Measurements from ENCODE around the gene BBS5.
"Not testable (repeated sequence)": the region's sequence is repeated elsewhere in the genome, so short reads cannot be mapped to it uniquely, and the experiment has no call there.

The BBS5 gene

GRCh38 chr2:169486487-169486886 lies 7.2 kb downstream of the BBS5 start:
- DNase-seq (ENCODE audit: low read depth), result no peak

GRCh38 chr2:169490834-169491233 lies 11.5 kb downstream of the BBS5 start:
- no peak for DNase-seq (ENCODE audit: low read depth)

- DNase-seq (ENCODE audit: low read depth), result no peak
Observed at GRCh38 chr2:169491378-169491777, 12.1 kb downstream of the BBS5 start.

DNA sequence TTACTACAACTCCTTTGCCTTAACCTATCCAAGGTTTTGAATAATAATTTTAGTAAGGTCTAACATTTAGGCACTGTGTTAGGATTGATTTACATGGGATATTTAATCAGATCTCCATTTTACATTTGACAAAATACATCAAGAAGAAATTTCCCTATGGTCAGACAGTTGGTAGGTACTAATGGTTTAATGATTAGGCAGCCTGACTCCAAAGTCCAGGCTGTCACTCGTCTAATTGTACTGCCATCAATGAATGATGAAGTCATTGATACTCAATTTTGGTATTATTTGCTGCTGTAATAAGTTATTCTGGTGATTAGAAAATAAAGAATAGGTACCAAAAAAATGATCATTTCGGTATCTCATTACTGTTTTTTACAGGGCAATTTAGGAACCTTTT lies 14.1 kb downstream of the BBS5 start:
- DNase-seq (ENCODE audit: low read depth), result no peak

DNA sequence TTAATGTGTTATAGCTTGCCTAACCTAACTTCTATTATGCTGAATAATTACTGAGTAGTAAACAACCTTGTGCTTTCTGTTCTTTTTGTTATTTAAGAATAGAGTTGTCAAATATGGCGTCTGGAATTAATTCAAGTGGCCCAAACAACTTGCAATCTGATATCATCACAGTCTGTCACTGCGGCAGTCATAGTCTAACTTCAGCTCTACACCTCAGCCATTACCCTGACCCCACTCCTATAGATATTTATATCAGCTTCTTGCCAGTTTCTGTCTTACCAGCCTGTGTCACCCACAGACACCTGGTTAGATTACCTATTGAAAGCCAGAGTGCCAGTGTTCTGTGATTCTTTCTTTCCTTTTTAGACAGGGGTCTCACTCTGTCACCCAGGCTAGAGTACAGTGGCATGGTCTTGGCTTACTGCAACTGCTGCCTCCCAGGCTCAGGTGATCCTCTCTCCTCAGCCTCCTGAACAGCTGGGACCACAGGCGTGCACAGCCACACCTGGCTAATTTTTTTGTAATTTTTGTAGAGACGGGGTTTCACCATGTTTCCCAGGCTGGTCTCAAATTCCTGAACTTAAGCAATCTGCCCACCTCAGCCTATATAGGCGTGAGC lies 16.1 kb downstream of the BBS5 start:
- no peak for DNase-seq (ENCODE audit: low read depth)

DNA sequence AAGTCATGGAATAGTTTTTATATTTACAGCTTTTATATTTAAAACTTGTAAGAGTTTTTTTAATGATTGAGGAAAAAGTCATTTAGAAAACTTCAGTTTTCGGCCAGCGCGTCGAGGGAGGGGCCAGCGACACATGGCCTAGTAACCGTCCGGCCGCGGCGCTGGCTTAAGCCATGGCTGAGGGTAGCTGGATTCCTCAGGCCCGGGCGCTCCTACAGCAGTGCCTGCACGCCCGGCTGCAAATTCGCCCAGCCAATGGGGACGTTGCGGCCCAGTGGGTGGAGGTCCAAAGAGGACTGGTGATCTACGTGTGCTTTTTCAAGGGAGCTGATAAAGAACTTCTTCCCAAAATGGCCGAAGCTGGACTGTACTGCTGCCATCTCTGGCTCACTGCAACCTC lies 25.4 kb downstream of the BBS5 start:
- DNase-seq (ENCODE audit: low read depth), result no peak

DNA sequence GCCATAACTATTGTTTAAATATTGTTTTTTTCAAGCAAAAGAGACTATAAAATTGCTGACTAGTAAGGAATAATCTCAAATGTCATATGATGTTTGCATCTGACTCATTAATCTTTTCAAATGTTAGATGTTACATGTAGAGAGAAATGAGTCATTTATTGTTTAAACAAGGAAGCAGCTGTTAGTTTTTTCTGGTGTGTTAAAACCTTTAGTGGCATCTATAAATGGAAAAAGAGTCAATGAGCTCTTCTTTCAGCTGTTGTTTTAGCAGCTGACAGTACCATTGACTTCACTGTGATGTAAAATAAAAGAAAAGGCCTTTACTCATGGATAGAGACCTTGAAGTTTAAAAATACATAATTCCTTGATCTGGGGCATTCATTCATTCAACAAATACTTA lies 28.4 kb downstream of the BBS5 start:
- DNase-seq (ENCODE audit: low read depth), result no peak

GRCh38 chr2:169509298-169509885 lies 30.1 kb downstream of the BBS5 start, which contains the start of gene KLHL41:
KLHL41 (plus strand) TSS chr2:169509702; CDS start chr2:169509779, 77 bp downstream.
- no peak for DNase-seq (ENCODE audit: low read depth)

DNA sequence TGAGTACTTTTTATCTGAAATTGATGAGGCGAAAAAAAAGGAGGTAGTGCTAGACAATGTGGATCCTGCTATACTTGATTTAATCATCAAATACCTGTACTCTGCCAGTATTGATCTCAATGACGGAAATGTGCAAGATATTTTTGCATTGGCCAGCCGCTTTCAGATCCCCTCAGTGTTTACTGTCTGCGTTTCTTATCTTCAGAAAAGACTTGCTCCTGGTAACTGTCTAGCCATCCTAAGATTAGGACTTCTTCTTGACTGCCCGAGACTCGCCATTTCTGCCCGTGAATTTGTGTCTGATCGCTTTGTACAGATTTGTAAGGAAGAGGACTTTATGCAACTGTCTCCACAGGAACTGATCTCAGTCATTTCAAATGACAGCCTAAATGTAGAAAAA lies 30.7 kb downstream of the BBS5 start:
- no peak for DNase-seq (ENCODE audit: low read depth)

DNA sequence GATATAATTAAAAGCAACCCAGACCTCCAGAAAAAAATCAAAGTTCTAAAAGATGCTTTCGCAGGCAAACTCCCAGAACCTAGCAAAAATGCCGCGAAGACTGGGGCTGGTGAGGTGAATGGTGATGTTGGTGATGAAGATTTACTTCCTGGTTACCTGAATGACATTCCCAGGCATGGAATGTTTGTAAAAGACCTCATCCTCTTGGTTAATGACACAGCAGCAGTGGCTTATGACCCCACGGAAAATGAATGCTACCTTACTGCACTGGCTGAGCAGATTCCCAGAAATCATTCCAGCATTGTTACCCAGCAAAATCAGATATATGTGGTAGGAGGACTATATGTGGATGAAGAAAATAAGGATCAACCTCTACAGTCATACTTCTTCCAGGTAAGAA lies 31.2 kb downstream of the BBS5 start:
- no peak for DNase-seq (ENCODE audit: low read depth)

DNA sequence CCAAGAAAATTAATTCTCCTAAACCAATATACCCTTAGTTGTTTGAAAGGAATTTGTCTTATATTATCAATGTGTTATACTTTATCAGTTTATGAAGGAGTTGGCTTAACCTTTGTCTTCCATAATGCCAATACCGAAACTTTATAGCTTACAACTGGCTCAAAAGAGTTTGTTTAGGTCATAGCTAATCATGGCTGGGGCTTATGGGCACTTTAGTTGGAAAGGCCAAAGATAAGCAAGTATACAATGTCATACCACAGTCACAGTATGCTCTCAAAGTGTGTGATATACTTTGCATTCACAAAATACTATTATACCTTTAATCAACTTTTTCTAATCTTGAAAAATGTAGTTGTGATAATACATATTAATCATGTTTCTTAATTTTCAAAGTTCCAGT lies 32.5 kb downstream of the BBS5 start:
- DNase-seq (ENCODE audit: low read depth), result no peak

GRCh38 chr2:169512525-169512924 lies 33.2 kb downstream of the BBS5 start:
- DNase-seq (ENCODE audit: low read depth), result no peak

DNA sequence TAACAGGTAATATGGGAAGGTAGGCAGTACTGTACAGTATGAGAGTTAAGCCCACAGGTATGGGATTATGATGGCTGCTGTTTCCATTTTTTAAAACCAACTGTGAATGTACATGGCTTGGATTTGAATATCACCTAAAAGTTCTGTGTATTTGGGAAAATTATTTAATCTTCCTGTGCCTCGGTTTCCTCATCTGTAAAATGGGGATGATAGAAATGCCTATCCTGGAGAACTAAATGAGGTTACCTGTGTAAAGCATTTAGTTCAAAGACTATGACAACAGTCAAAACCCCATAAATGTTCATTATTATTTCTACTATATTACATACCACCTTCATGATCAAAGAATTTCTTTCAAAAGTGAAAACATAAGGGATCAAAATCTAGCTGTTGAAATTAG lies 33.8 kb downstream of the BBS5 start:
- DNase-seq (ENCODE audit: low read depth), result no peak

GRCh38 chr2:169513926-169514325 lies 34.6 kb downstream of the BBS5 start:
- no peak for DNase-seq (ENCODE audit: low read depth)

DNA sequence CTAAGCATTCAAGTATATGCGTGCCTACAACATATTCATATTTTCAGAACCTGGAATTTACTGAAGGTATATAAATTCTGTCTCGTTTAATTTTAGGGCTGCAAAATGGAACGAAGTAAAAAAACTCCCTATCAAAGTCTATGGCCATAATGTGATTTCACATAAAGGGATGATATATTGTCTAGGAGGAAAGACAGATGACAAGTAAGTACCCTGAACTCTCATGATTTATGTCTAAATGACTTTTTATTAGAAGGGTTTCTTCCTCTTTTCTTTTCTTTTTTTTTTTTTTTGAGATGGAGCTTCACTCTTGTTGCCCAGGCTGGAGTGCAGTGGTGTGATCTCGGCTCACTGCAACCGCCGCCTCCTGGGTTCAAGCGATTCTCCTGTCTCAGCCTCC lies 35.5 kb downstream of the BBS5 start:
- not testable (repeated sequence) for DNase-seq (ENCODE audit: low read depth)

DNA sequence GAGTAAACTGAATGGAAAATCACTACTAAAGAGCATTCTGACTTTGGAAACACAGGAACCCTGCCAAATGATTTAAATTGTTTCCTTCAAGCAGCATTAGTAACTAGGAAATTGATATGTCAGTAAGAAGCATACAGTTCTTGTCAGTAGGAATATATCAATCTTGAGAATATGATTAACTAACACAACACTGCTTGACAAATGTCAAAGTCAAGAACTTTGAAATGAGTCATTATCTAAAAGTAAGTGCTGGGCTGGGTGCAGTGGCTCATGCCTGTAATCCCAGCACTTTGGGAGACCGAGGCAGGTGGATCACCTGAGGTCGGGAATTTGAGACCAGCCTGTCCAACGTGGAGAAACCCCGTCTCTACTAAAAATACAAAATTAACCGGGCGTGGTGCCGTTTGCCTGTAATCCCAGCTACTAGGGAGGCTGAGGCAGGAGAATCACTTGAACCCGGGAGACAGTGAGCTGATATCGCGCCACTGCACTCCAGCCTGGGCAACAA lies 37.2 kb downstream of the BBS5 start:
- not testable (repeated sequence) for DNase-seq (ENCODE audit: low read depth)

- no peak for DNase-seq (ENCODE audit: low read depth)
Observed at GRCh38 chr2:169520896-169521295, 41.6 kb downstream of the BBS5 start.

DNA sequence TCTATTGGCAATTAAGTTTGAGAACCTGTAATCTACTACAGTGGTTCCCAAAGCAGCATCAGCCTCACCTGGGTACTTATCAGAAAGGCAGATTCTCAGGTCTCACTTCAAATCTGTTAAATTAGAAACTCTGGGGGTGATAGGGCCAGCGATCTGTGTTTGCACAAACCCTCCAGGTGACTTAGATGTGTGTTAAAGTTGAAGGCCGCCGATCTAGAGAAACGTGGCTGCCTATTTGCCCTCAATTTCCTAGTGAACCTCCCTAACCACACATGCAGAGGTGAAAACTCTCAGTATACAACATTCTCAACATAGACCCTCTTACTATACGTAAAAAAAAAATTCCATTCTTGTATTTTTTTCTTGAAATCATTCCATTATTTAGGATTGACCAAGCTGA lies 44.4 kb downstream of the BBS5 start:
- no peak for DNase-seq (ENCODE audit: low read depth)

- DNase-seq (ENCODE audit: low read depth), result no peak
Observed at GRCh38 chr2:169525434-169525833, 46.1 kb downstream of the BBS5 start.

GRCh38 chr2:169526451-169526850 lies 47.2 kb downstream of the BBS5 start:
- DNase-seq (ENCODE audit: low read depth), result no peak

GRCh38 chr2:169528271-169528701 lies 49.0 kb downstream of the BBS5 start:
- peak; percentile 72 for DNase-seq (ENCODE audit: low read depth)

DNA sequence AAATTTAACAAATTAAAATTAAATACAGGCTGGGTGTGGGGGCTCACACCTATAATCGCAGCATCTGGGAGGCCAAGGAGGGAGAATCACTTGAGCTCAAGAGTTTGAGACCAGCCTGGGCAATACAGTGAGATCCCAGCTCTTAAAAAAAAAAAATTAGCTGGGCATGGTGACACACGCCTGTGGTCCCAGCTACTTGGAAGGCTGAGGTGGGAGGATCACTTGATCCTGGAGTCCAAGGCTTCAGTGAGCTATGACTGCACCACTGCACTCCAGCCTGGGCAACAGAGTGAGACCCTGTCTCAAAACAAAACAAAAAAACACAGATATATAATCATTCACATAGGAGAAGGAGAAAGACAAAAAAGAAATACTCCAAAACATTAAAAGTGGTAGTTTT lies 60.2 kb downstream of the BBS5 start:
- not testable (repeated sequence) for DNase-seq (ENCODE audit: low read depth)

GRCh38 chr2:169540146-169540545 lies 60.9 kb downstream of the BBS5 start:
- DNase-seq (ENCODE audit: low read depth), result no peak

DNA sequence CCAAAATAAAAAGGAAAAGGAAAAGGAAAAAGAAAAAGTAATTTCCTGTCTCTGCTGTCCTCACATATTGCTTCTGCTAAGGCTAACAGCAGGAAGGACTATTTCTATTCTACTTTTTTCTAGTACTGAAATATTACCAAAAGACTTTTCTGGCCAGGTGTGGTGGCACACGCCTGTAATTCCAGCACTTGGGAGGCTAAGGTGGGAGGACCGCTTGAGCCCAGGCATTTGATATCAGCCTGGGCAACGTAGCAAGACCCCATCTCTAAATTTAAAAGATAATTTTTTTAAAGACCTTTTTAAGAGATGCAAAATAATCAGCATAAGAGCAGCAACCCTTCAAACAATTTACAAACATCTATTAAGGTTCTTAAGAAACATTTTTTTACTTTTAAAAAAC lies 63.1 kb downstream of the BBS5 start:
- no peak for DNase-seq (ENCODE audit: low read depth)

All from activated T-cell treated with anti-CD3 and anti-CD28 coated beads for 1 hour (primary cell).